Neural cell (in vitro differentiated cells): ENCODE measurements around the gene ASL.

ENCODE experiments used
- EP300 ChIP-seq: fragments of 450-650 bp; conservative IDR thresholded peaks from 2 replicates; pipeline ENCODE4 v1.6.1; 2014; ENCODE audit warnings: antibody characterized with exemption, mild to moderate bottlenecking, moderate library complexity; ENCODE audit not compliant: poor library complexity, severe bottlenecking
- EZH2 ChIP-seq: fragments of 200-600, 300-800 bp; shearing (Covaris generic), sonication (generic); IDR thresholded peaks from 2 replicates; pipeline ENCODE4 v1.6.1; 2014; ENCODE audit warnings: antibody characterized with exemption, low read length, borderline replicate concordance, mild to moderate bottlenecking; ENCODE audit not compliant: insufficient read depth, poor library complexity, severe bottlenecking
- POLR2AphosphoS5 ChIP-seq: IDR thresholded peaks from 2 replicates; pipeline ENCODE4 v1.6.1; 2012
- RAD21 ChIP-seq: fragments of 450-650 bp; conservative IDR thresholded peaks from 2 replicates; pipeline ENCODE4 v1.6.1; 2014; ENCODE audit warnings: antibody characterized with exemption, mild to moderate bottlenecking, moderate library complexity
- SMC3 ChIP-seq: fragments of 450-650 bp; conservative IDR thresholded peaks from 2 replicates; pipeline ENCODE4 v1.6.1; 2014; ENCODE audit warnings: antibody characterized with exemption, mild to moderate bottlenecking, moderate library complexity; ENCODE audit not compliant: poor library complexity
- TAF1 ChIP-seq: IDR thresholded peaks from 2 replicates; pipeline ENCODE4 v1.6.1; 2012; ENCODE audit warnings: low read depth
- TF ChIP-seq, protein P1 (sequence below): fragments of 450-650 bp; IDR thresholded peaks from 2 replicates; pipeline ENCODE4 v1.5.1; 2014; ENCODE audit warnings: antibody characterized with exemption, mild to moderate bottlenecking, moderate library complexity; ENCODE audit not compliant: poor library complexity, severe bottlenecking
- TF ChIP-seq, protein P2 (sequence below): IDR thresholded peaks from 2 replicates; pipeline ENCODE4 v1.6.1; 2012; ENCODE audit warnings: borderline replicate concordance

DNA sequence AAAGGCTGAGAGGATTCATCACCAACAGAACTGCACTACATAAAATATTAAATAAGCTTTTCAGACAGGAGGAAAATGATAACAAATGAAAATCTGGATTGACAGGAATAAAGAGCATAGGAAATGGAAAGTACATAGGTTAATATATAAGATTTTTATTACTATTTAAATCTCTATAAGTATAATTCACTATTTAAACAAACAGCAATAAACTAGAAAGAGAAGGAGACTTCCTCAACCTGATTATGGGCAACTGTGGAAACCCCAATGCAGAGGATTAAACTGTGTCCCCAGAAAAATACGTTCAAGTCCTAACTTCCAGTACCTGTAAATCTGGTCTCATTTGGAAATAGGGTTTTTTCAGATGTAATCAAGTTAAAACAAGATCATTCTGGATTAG lies 14.8 kb upstream of the ASL start:
- TF ChIP-seq, protein P1, sequence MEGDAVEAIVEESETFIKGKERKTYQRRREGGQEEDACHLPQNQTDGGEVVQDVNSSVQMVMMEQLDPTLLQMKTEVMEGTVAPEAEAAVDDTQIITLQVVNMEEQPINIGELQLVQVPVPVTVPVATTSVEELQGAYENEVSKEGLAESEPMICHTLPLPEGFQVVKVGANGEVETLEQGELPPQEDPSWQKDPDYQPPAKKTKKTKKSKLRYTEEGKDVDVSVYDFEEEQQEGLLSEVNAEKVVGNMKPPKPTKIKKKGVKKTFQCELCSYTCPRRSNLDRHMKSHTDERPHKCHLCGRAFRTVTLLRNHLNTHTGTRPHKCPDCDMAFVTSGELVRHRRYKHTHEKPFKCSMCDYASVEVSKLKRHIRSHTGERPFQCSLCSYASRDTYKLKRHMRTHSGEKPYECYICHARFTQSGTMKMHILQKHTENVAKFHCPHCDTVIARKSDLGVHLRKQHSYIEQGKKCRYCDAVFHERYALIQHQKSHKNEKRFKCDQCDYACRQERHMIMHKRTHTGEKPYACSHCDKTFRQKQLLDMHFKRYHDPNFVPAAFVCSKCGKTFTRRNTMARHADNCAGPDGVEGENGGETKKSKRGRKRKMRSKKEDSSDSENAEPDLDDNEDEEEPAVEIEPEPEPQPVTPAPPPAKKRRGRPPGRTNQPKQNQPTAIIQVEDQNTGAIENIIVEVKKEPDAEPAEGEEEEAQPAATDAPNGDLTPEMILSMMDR, result no peak
- TF ChIP-seq, protein P2, sequence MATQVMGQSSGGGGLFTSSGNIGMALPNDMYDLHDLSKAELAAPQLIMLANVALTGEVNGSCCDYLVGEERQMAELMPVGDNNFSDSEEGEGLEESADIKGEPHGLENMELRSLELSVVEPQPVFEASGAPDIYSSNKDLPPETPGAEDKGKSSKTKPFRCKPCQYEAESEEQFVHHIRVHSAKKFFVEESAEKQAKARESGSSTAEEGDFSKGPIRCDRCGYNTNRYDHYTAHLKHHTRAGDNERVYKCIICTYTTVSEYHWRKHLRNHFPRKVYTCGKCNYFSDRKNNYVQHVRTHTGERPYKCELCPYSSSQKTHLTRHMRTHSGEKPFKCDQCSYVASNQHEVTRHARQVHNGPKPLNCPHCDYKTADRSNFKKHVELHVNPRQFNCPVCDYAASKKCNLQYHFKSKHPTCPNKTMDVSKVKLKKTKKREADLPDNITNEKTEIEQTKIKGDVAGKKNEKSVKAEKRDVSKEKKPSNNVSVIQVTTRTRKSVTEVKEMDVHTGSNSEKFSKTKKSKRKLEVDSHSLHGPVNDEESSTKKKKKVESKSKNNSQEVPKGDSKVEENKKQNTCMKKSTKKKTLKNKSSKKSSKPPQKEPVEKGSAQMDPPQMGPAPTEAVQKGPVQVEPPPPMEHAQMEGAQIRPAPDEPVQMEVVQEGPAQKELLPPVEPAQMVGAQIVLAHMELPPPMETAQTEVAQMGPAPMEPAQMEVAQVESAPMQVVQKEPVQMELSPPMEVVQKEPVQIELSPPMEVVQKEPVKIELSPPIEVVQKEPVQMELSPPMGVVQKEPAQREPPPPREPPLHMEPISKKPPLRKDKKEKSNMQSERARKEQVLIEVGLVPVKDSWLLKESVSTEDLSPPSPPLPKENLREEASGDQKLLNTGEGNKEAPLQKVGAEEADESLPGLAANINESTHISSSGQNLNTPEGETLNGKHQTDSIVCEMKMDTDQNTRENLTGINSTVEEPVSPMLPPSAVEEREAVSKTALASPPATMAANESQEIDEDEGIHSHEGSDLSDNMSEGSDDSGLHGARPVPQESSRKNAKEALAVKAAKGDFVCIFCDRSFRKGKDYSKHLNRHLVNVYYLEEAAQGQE, result no peak
- TF ChIP-seq POLR2AphosphoS5 (no peak), TAF1 (no peak), EP300 (no peak), EZH2 (no peak), SMC3 (no peak), RAD21 (no peak)
